Muscle of back (tissue), 10 donors: ENCODE results near the gene TAOK2. TPM values are rescaled to one million over a fixed set of nuclear protein-coding genes. Genes with fewer than 3 reads are reported as not detected.

Experiments
- polyA plus RNA-seq, 10 donors: library from polyadenylated mRNA; unstranded; fragments of 120-200 nt; gene quantifications; one replicate each; pipeline ENCODE4 v1.2.1, GENCODE V29; 2013; ENCODE audit not compliant: insufficient read length in 10 of 10

Gene TAOK2
- polyA plus RNA-seq, 10 donors = 25.1 to 39.2 (median 32.9) TPM

Other genes with a start within 250 kb of the TAOK2 start
- gene C16orf54, start 227.9 kb upstream of the TAOK2 start, polyA plus RNA-seq = 1 to 10 TPM in 1 of 10 donors, under 1 TPM in 9; 0.10 to 3.2 (median 0.26) TPM
- gene ZG16, start 195.6 kb upstream of the TAOK2 start, polyA plus RNA-seq = under 1 TPM in 1 of 10 donors, not detected in 9; 0.07 TPM
- 10 to 100 TPM; 25.2 to 51.3 (median 29.4) TPM for gene KIF22, start 183.1 kb upstream of the TAOK2 start, polyA plus RNA-seq
- 100 to 1,000 TPM; 191 to 282 (median 243) TPM for gene MAZ, start 167.3 kb upstream of the TAOK2 start, polyA plus RNA-seq
- 10 to 100 TPM in 9 of 10 donors, 1 to 10 TPM in 1; 8.4 to 28.3 (median 12.6) TPM for gene PRRT2, start 161.7 kb upstream of the TAOK2 start, polyA plus RNA-seq
- 10 to 100 TPM; 21.5 to 37.3 (median 28.2) TPM for gene PAGR1, start 157.7 kb upstream of the TAOK2 start, polyA plus RNA-seq
- 10 to 100 TPM; 15.8 to 31.4 (median 18.7) TPM for gene MVP, start 153.4 kb upstream of the TAOK2 start, polyA plus RNA-seq
- gene CDIPT, start 110.6 kb upstream of the TAOK2 start, polyA plus RNA-seq = 10 to 100 TPM; 31.4 to 50.1 (median 38.6) TPM
- gene SEZ6L2, start 74.3 kb upstream of the TAOK2 start, polyA plus RNA-seq = 1 to 10 TPM in 9 of 10 donors, under 1 TPM in 1; 0.87 to 4.2 (median 1.8) TPM
- under 1 TPM; 0.19 to 0.79 (median 0.46) TPM for gene ASPHD1, start 73.4 kb upstream of the TAOK2 start, polyA plus RNA-seq
- gene KCTD13, start 47.6 kb upstream of the TAOK2 start, polyA plus RNA-seq = 10 to 100 TPM in 5 of 10 donors, 1 to 10 TPM in 5; 7.8 to 14.5 (median 9.9) TPM
- gene TMEM219, start 11.8 kb upstream of the TAOK2 start, polyA plus RNA-seq = 10 to 100 TPM; 54.7 to 68.3 (median 61.6) TPM
- 10 to 100 TPM in 9 of 10 donors, 1 to 10 TPM in 1; 9.5 to 19.3 (median 12.7) TPM for gene HIRIP3, start 21.7 kb downstream of the TAOK2 start, polyA plus RNA-seq
- 10 to 100 TPM; 26.6 to 41.4 (median 30.4) TPM for gene INO80E, start 22.4 kb downstream of the TAOK2 start, polyA plus RNA-seq
- 1 to 10 TPM in 4 of 10 donors, under 1 TPM in 6; 0.48 to 1.8 (median 0.92) TPM for gene DOC2A, start 37.2 kb downstream of the TAOK2 start, polyA plus RNA-seq
- not detected for gene C16orf92, start 49.3 kb downstream of the TAOK2 start, polyA plus RNA-seq
- gene TLCD3B, start 57.4 kb downstream of the TAOK2 start, polyA plus RNA-seq = 1 to 10 TPM in 3 of 10 donors, under 1 TPM in 7; 0.44 to 1.9 (median 0.95) TPM
- gene ALDOA, start 91.9 kb downstream of the TAOK2 start, polyA plus RNA-seq = 1,000 to 10,000 TPM; 1,170 to 2,766 (median 2,118) TPM
- gene PPP4C, start 102.1 kb downstream of the TAOK2 start, polyA plus RNA-seq = 10 to 100 TPM; 44.3 to 78.8 (median 57.1) TPM
- under 1 TPM; 0.32 to 0.82 (median 0.56) TPM for gene TBX6, start 118.1 kb downstream of the TAOK2 start, polyA plus RNA-seq
- gene YPEL3, start 122.3 kb downstream of the TAOK2 start, polyA plus RNA-seq = 10 to 100 TPM; 22.6 to 34.3 (median 27.0) TPM
- gene GDPD3, start 139.7 kb downstream of the TAOK2 start, polyA plus RNA-seq = 1 to 10 TPM; 3.9 to 9.5 (median 5.3) TPM
- 10 to 100 TPM; 35.8 to 50.2 (median 44.2) TPM for gene MAPK3, start 149.4 kb downstream of the TAOK2 start, polyA plus RNA-seq
- gene CORO1A, start 209.7 kb downstream of the TAOK2 start, polyA plus RNA-seq = 10 to 100 TPM; 10.2 to 65.9 (median 16.0) TPM
- gene BOLA2B, start 219.8 kb downstream of the TAOK2 start, polyA plus RNA-seq = 10 to 100 TPM; 14.1 to 35.4 (median 23.4) TPM
- 10 to 100 TPM; 10.4 to 24.7 (median 15.7) TPM for gene SLX1A, start 220.0 kb downstream of the TAOK2 start, polyA plus RNA-seq
- gene SULT1A3, start 225.4 kb downstream of the TAOK2 start, polyA plus RNA-seq = 1 to 10 TPM; 1.5 to 6.4 (median 2.9) TPM